Gastrocnemius medialis (tissue), 4 donors: ENCODE results near the gene PDCD10. TPM values are rescaled to one million over a fixed set of nuclear protein-coding genes. Genes with fewer than 3 reads are reported as not detected.

Source experiments
- ATAC-seq, 2 donors: fragments of 150-250 bp; one replicate each; pipeline ENCODE4 v1.9.1; 2016
- DNase-seq, 2 donors: peaks; one replicate each; pipeline ENCODE4 v3.0.0-alpha.2; 2019
- H3K27ac ChIP-seq, 4 donors: fragments of 200-600 bp; sonication (generic); 1 replicate in 1 of 4; 2 replicates in 3 of 4; pipeline ENCODE4 v1.5.1; 2016 to 2018; ENCODE audit warnings: mild to moderate bottlenecking in 2 of 4, moderate library complexity in 1 of 4
- H3K27me3 ChIP-seq, 3 donors: fragments of 200-600 bp; sonication (generic) in 2 of 3; 1 replicate in 1 of 3; 2 replicates in 2 of 3; pipeline versions ENCODE4 v1.5.1 to v1.6.0; 2016 to 2019; ENCODE audit warnings: mild to moderate bottlenecking in 1 of 3, moderate library complexity in 1 of 3
- H3K36me3 ChIP-seq, 2 donors: fragments of 200-600 bp; sonication (generic) in 1 of 2; one replicate each; pipeline ENCODE4 v1.5.1; 2017 to 2018
- H3K4me1 ChIP-seq, 2 donors: fragments of 200-600 bp; sonication (generic) in 1 of 2; one replicate each; pipeline ENCODE4 v1.5.1; 2016 to 2017; ENCODE audit warnings: mild to moderate bottlenecking in 2 of 2
- H3K4me3 ChIP-seq, 4 donors: fragments of 200-600 bp; sonication (generic) in 3 of 4; 1 replicate in 1 of 4; 2 replicates in 3 of 4; pipeline ENCODE4 v1.5.1; 2016 to 2019; ENCODE audit warnings: mild to moderate bottlenecking in 2 of 4
- H3K9me3 ChIP-seq, 3 donors: fragments of 200-600 bp; sonication (generic) in 2 of 3; 1 replicate in 1 of 3; 2 replicates in 2 of 3; pipeline ENCODE4 v1.5.1; 2016 to 2019
- POLR2A ChIP-seq, 2 donors: fragments of 450-650 bp; IDR thresholded peaks; one replicate each; pipeline ENCODE4 v1.6.1; 2017; ENCODE audit warnings: antibody characterized with exemption in 2 of 2, mild to moderate bottlenecking in 2 of 2, moderate library complexity in 2 of 2
- in situ Hi-C, 4 donors: fragments of 200-750 bp; cut with MboI; loops; one replicate each; pipeline versions ENCODE4 v1.15.0 to v1.8.0; 2017; ENCODE audit warnings: low sequenced_read_pairs in 4 of 4
- intact Hi-C: fragments of 100-400 bp; cut with DNase I; formaldehyde crosslinking; loops from one replicate; pipeline ENCODE4 v1.15.1; 2023; ENCODE audit warnings: low total_unique reads
- total RNA-seq, 4 donors: library from RNA; depleted of rRNA; stranded (reverse); fragments of >200 nt; gene quantifications; one replicate each; pipeline versions ENCODE4 v1.1.0 to v1.2.3, GENCODE V29; 2016
- TF ChIP-seq, protein P1 (sequence below), 5 experiments: fragments of 450-650 bp in 3 of 5; fragments of 200-600 bp in 2 of 5; sonication (generic) in 2 of 5; IDR thresholded peaks in 4 of 5; conservative IDR thresholded peaks in 1 of 5; 1 replicate in 4 of 5; 2 replicates in 1 of 5; pipeline ENCODE4 v1.5.1; 2016 to 2019; ENCODE audit warnings: antibody characterized with exemption in 5 of 5, mild to moderate bottlenecking in 3 of 5, moderate library complexity in 3 of 5

The PDCD10 gene
- total RNA-seq, 4 donors from 2014 or later, result 25.7 to 32.6 (median 31.6) TPM

- intact Hi-C loops, result no loop called here
- H3K27ac ChIP-seq, result no peak overlapping the region
- H3K27me3 ChIP-seq, result no peaks in the 10 kb centered on the region
- H3K9me3 ChIP-seq, result no peaks in the 10 kb centered on the region
- in situ Hi-C loops, result no loop called here
- peaks cover 0 to 6% of the 10 kb centered on the region in 2 donors for H3K36me3 ChIP-seq
- H3K4me1 ChIP-seq, result no peaks in the 10 kb centered on the region
- TF ChIP-seq, protein P1, sequence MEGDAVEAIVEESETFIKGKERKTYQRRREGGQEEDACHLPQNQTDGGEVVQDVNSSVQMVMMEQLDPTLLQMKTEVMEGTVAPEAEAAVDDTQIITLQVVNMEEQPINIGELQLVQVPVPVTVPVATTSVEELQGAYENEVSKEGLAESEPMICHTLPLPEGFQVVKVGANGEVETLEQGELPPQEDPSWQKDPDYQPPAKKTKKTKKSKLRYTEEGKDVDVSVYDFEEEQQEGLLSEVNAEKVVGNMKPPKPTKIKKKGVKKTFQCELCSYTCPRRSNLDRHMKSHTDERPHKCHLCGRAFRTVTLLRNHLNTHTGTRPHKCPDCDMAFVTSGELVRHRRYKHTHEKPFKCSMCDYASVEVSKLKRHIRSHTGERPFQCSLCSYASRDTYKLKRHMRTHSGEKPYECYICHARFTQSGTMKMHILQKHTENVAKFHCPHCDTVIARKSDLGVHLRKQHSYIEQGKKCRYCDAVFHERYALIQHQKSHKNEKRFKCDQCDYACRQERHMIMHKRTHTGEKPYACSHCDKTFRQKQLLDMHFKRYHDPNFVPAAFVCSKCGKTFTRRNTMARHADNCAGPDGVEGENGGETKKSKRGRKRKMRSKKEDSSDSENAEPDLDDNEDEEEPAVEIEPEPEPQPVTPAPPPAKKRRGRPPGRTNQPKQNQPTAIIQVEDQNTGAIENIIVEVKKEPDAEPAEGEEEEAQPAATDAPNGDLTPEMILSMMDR (IDR thresholded peaks at IDR 0.05 in 4 of 5, conservative IDR thresholded peaks at IDR 0.05 in 1 of 5), result no peak
- no peak for TF ChIP-seq POLR2A (IDR thresholded peaks at IDR 0.05)
- DNase-seq, result no peak
- no peak for ATAC-seq
- H3K4me3 ChIP-seq, result no peak overlapping the region
Measured at GRCh38 chr3:167709690-167710089, 25.0 kb downstream of the PDCD10 start.

DNA sequence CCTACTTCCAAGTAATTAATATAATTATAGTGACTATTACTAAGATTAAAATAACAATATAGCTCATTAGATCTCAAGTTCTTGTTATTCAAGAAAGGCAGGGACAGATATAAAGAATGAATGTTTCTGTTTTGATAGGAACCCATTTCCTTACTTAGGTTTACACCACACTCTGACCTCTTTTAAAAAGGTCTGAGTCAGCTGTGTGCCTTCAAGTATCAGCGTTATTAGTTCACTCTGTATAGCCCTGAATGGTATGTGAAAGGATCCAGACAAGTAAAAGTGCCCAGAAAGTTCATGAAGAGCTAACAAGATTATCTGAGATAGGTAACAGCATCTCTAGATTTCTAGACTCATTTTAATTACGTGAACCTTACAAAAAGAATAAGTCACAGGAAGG is 28.9 kb downstream of the PDCD10 start:
- H3K4me1 ChIP-seq, result no peaks in the 10 kb centered on the region
- DNase-seq (no peak), ATAC-seq (no peak)
- no peaks in the 10 kb centered on the region for H3K27me3 ChIP-seq
- H3K27ac ChIP-seq, result no peak overlapping the region
- H3K4me3 ChIP-seq, result no peak overlapping the region
- intact Hi-C loops, result no loop called here
- H3K36me3 ChIP-seq, result peaks cover 0 to 18% of the 10 kb centered on the region in 2 donors
- TF ChIP-seq, protein P1 (IDR thresholded peaks at IDR 0.05 in 4 of 5, conservative IDR thresholded peaks at IDR 0.05 in 1 of 5), result no peak
- no peak for TF ChIP-seq POLR2A (IDR thresholded peaks at IDR 0.05)
- in situ Hi-C loops, result no loop called here
- no peaks in the 10 kb centered on the region for H3K9me3 ChIP-seq

- no peak overlapping the region for H3K4me3 ChIP-seq
- H3K27ac ChIP-seq, result no peak overlapping the region
- no peak for DNase-seq
- in situ Hi-C loops (no loop called here), intact Hi-C loops (no loop called here)
- no peaks in the 10 kb centered on the region for H3K9me3 ChIP-seq
- H3K27me3 ChIP-seq, result no peaks in the 10 kb centered on the region
- TF ChIP-seq POLR2A (IDR thresholded peaks at IDR 0.05), result no peak
- ATAC-seq, result no peak
- peaks cover 0 to 29% of the 10 kb centered on the region in 2 donors for H3K36me3 ChIP-seq
- no peaks in the 10 kb centered on the region for H3K4me1 ChIP-seq
Measured at GRCh38 chr3:167700926-167701325, 33.8 kb downstream of the PDCD10 start.

DNA sequence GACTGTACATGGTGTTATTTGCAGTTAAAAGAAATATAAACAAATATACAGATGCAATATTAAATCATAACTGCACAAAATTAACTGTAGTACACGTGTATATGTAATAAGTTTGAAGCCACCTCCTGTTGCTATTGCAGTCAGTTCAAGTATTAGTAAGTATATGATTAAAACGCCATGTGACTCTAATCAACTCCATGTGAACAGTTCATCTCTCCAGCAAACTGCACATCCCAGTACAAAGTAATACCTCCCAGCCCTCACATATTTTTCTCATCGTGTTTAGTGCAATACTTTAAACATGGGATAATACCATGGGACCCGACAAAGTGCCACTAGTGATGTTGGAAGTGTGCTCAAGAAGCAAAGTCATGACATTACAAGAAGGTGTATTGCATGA is 34.6 kb downstream of the PDCD10 start:
- in situ Hi-C loops, result no loop called here
- ATAC-seq (no peak), DNase-seq (no peak)
- Histone ChIP-seq H3K27me3 (no peaks in the 10 kb centered on the region), H3K4me3 (no peak overlapping the region), H3K36me3 (peaks cover 0 to 37% of the 10 kb centered on the region in 2 donors), H3K4me1 (no peaks in the 10 kb centered on the region), H3K27ac (no peak overlapping the region), H3K9me3 (no peaks in the 10 kb centered on the region)
- intact Hi-C loops, result no loop called here
- TF ChIP-seq POLR2A (IDR thresholded peaks at IDR 0.05), result no peak
- TF ChIP-seq, protein P1 (IDR thresholded peaks at IDR 0.05 in 4 of 5, conservative IDR thresholded peaks at IDR 0.05 in 1 of 5), result no peak

DNA sequence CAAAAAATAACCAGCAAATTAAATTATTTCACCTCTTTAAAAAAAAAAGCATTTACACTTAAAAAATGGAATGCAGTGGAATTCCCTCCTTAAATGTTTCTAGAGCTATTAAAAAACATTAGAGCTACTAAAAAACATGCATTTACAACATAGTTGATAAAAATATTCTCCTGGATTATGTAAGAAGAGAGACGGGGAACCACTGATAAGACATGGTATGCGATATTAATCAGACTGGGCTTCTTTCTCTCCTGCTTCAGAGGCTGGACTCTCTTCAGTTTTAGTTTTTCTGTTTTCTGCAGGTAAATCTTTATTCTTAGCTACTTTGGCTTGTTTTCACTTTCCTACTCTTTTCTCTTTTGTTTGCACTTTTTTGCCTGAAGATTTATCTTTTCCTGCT is 40.6 kb downstream of the PDCD10 start:
- intact Hi-C loops (no loop called here), in situ Hi-C loops (loop anchor here in 1 of 4 donors (25.0 kb wide), 1 partner anchor 307 kb away; the partner anchor contains the start of gene ZBBX)
- no peak overlapping the region for H3K4me3 ChIP-seq
- H3K27ac ChIP-seq, result no peak overlapping the region
- H3K9me3 ChIP-seq, result no peaks in the 10 kb centered on the region
- no peaks in the 10 kb centered on the region for H3K4me1 ChIP-seq
- DNase-seq (no peak), ATAC-seq (no peak)
- H3K36me3 ChIP-seq, result peaks cover 0 to 36% of the 10 kb centered on the region in 2 donors
- TF ChIP-seq, protein P1 (IDR thresholded peaks at IDR 0.05 in 4 of 5, conservative IDR thresholded peaks at IDR 0.05 in 1 of 5), result no peak
- TF ChIP-seq POLR2A (IDR thresholded peaks at IDR 0.05), result no peak
- H3K27me3 ChIP-seq, result no peaks in the 10 kb centered on the region
